HG03025 (cell line): ENCODE data around the gene ITPKB.

ENCODE experiments used
- ATAC-seq: cut with Tn5 transposase; IDR thresholded peaks from one replicate; pipeline ENCODE4 v1.9.1; 2021; ENCODE audit warnings: mild to moderate bottlenecking, moderate library complexity; ENCODE audit not compliant: unreplicated experiment, low FRiP score

Gene ITPKB

GRCh38 chr1:226672339-226672762, 66.7 kb downstream of the ITPKB start:
- no peak for ATAC-seq

GRCh38 chr1:226671277-226671676, 67.8 kb downstream of the ITPKB start:
- no peak for ATAC-seq

GRCh38 chr1:226670073-226670472, 69.0 kb downstream of the ITPKB start:
- no peak for ATAC-seq

GRCh38 chr1:226668173-226668560, 70.9 kb downstream of the ITPKB start:
- no peak for ATAC-seq

- ATAC-seq: no peak
These were observed 72.4 kb downstream of the ITPKB start for GRCh38 chr1:226666692-226667091.

GRCh38 chr1:226666164-226666506, 72.9 kb downstream of the ITPKB start:
- no peak for ATAC-seq

GRCh38 chr1:226665505-226666163, 73.4 kb downstream of the ITPKB start:
- ATAC-seq: no peak

- no peak for ATAC-seq
These were observed 74.5 kb downstream of the ITPKB start for GRCh38 chr1:226664413-226665101.

- no peak for ATAC-seq
These were observed 75.8 kb downstream of the ITPKB start for GRCh38 chr1:226663327-226663704.

GRCh38 chr1:226662642-226663326, 76.3 kb downstream of the ITPKB start:
- ATAC-seq: peak; percentile 95

GRCh38 chr1:226661965-226662364, 77.1 kb downstream of the ITPKB start:
- ATAC-seq: no peak

- no peak for ATAC-seq
These were observed 77.8 kb downstream of the ITPKB start for GRCh38 chr1:226661271-226661670.

GRCh38 chr1:226660410-226661182, 78.5 kb downstream of the ITPKB start:
- no peak for ATAC-seq

- ATAC-seq: no peak
These were observed 79.4 kb downstream of the ITPKB start for GRCh38 chr1:226659641-226660040.

GRCh38 chr1:226659136-226659535, 79.9 kb downstream of the ITPKB start:
- ATAC-seq: no peak

GRCh38 chr1:226658546-226659125, 80.4 kb downstream of the ITPKB start:
- ATAC-seq: no peak

- no peak for ATAC-seq
These were observed 81.1 kb downstream of the ITPKB start for GRCh38 chr1:226657895-226658545.

GRCh38 chr1:226656601-226657277, 82.3 kb downstream of the ITPKB start:
- no peak for ATAC-seq

GRCh38 chr1:226656201-226656600, 82.9 kb downstream of the ITPKB start:
- no peak for ATAC-seq
